Limb (tissue), 2 donors: ENCODE results near the gene KCNK16.

Experiments used
- DNase-seq, 2 donors: peaks; one replicate each; pipeline ENCODE4 v3.0.0-alpha.2; 2016; ENCODE audit errors: extremely low spot score in 2 of 2

The KCNK16 gene

GRCh38 chr6:39342692-39343395 is 20.3 kb upstream of the KCNK16 start:
- DNase-seq, result no peak

DNA sequence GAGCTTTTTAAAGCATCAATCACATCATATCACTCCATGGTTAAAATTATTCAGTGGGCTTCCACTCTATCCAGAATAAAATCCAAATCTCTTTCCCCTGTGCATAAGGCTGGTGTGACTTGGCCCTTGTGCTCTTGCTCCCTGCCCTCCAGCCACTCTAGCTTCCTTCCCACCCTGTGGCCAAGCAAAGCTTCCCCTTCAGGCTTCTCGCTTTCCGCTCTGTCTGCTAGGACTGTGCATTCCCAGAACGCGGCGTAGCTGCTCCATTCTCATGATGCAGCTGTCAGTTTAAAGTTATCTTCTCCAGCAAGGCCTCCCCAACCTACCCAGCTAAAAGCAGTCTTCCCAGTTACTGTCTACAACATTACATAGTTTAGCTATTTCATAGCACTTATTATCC is 19.4 kb upstream of the KCNK16 start:
- DNase-seq, result no peak

GRCh38 chr6:39341352-39341751 is 18.9 kb upstream of the KCNK16 start:
- no peak for DNase-seq

GRCh38 chr6:39339868-39340550 is 17.5 kb upstream of the KCNK16 start:
- DNase-seq, result no peak

DNA sequence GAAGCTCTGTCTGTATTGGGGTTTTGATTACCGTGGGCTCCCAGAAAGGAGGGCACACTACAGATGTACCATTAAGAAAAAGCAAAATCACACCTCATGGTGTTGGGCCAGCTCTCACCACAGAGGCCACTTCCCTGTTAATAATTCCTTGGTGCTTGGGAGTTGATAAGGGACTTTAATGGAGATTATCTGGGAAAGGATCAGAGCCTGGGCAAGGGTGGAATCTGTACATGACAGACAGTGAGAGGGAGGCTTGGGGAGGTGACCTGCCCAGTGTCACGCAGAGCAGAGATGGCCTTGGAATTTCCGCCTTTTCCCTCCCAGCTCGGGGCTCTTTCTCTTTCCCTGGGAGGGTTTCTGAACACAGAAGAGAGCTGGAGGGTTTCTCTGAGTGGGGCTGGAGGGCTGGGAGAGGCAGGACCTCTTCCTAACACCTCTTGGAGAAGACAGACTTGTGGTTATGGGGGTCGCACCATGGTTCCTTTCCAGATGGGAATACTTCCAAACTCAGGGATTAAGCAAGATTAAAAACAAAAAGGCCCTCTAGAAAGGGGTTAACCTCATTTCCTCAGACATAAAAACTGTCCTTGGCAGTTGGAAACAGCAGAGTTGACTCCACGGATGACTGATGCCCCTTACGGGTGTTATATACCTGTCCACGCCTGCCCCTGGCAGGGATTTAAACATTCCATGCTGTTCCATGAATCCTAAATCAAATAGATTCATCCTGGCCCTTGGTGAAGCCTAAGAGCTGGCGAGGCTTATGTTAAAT is 16.8 kb upstream of the KCNK16 start:
- no peak for DNase-seq

DNA sequence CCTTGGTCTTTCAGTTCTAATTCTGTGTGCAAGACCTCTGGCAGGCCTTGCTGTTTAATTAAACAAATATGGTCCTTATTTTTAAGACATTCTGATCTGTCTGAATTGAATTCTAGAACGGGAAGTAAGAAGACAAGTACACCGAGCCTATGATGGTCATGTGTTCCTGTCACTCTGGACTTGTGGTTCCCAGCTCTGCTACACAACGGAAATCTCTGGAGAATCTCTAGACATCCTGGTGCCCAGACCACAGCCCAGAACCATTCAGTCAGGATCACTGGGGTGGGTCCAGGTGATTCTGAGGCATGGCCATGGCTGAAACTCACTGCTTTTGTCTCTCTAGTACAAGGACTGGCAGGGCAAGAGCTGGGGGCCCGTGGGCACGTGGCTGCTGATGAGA is 15.9 kb upstream of the KCNK16 start:
- DNase-seq, result no peak

DNA sequence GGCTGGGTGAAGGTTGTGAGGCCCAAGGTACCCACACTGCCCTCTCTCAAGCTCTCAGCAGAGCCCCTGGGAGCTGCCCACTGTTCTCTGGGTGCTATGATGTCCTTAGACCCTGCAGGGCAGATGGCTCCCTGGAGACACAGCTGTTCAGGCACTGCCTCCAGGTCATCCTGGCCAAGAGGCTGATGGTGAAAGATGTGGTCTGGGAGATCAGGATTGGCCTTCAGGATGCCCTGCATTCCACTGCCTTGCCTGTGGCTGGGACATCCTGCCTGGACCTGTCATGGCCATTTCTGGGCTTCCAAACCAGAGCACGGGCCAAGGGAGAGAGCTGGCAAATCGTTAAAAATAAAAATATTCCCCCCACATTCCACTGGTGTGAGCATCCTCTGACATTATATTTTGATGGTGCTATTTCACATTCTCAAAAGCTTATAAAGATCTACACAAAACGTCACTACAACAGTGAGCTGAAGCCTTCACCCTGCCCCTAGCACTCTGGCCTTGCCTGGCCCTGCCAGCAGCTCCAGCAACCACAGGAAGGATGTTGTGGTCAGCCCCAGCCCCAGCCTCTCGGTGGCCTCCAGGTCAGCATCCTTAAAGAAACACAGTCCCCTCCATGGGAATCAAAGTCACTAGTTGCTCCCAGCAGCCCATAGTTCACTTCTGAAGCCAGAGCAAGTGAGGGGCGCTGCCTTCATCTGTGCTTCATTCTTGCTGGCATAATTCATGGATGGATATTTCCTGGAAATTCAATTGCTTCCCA is 13.5 kb upstream of the KCNK16 start:
- DNase-seq, result no peak

GRCh38 chr6:39333644-39334438 is 11.3 kb upstream of the KCNK16 start:
- no peak for DNase-seq

GRCh38 chr6:39330476-39330875 is 8.0 kb upstream of the KCNK16 start:
- DNase-seq, result no peak

DNA sequence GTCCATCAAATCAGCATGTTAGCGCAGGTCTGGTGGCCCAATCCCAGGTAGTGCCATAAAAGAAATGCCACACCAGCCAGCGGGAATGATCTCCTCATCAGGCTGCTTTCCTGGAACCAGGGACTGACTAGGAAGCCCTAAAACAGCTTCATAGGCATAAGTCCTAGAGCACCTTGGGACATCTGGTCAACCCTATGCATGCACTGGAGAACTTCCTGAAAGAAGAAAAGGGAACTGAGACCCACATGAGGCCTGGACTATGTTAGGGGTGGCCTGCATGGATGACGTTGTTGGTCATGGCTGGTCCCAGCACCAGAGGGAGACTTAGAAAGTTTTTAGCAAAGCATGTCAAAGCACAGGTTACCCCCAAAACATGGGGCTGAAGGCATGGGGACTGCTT is 7.6 kb upstream of the KCNK16 start:
- DNase-seq, result no peak

- no peak for DNase-seq
Observed at GRCh38 chr6:39328066-39328465, 5.6 kb upstream of the KCNK16 start.

DNA sequence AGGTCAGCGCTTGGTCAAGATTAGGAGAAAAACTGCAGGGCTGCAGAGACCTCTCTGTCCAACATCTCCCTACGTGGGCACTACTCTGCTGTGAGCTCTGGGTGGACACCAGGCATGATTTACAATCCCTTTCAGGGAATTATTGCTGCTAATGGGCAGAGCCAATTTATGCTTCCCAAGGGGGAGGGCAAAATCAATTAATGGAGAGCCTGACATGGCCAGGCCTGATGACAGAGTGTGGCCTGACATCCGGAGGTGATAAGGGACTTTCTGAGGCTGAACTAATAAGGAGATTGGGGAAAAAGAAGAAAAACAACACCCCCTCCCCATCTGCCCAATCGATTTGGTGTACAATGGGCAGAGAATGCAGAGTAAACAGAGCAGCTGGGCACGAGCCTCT is 5.0 kb upstream of the KCNK16 start:
- DNase-seq, result no peak

DNA sequence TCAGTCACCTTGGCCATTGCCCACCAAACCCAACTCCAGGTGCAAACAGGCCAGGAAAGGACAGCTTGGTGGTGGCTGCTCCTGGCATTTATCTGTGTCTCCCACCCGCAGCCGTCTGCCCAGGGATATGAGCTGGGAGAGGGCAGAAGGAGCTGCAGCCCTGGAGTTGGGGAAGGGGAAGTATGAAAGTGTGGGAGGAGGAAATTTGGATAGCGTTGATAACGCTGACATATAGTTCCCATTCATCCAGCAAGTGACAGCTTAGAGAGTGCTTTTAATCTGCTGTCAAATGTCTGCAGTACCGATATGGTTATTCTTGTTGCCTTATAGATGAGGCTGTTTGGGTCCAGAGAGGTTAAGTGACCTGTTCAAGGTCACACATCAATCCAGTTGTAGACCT is 741 bp downstream of the KCNK16 start:
- DNase-seq, result no peak

DNA sequence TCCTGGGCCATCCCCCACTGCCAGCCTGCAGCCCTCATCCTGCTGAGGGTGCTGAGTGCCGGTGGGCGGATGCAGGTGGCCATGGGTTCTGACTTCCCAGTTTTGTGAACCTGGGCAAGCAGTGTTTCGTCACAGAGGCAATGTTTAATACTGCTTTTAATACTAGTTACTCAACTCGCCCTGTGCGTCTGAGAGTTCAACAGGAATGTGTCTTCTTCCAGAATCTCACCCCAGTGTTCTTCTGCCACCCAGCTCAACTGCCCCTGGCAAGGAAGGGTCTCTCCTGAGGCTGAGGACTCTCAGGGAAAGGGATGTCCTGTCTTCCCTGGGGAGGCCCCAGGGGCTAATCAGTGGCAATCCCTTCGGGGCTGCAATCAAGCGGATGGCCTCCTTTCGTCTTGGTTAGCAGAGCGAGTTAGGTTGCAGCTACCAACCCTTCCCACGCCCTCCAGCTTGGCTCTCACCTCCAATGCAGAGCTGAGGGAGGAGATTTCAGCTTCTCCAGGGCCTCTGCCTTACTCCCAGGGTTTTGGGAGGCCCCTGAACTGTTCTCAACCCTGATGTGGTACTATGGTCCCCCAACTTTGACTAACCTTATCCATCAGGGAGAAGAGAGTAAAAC is 2.0 kb downstream of the KCNK16 start:
- DNase-seq, result no peak

DNA sequence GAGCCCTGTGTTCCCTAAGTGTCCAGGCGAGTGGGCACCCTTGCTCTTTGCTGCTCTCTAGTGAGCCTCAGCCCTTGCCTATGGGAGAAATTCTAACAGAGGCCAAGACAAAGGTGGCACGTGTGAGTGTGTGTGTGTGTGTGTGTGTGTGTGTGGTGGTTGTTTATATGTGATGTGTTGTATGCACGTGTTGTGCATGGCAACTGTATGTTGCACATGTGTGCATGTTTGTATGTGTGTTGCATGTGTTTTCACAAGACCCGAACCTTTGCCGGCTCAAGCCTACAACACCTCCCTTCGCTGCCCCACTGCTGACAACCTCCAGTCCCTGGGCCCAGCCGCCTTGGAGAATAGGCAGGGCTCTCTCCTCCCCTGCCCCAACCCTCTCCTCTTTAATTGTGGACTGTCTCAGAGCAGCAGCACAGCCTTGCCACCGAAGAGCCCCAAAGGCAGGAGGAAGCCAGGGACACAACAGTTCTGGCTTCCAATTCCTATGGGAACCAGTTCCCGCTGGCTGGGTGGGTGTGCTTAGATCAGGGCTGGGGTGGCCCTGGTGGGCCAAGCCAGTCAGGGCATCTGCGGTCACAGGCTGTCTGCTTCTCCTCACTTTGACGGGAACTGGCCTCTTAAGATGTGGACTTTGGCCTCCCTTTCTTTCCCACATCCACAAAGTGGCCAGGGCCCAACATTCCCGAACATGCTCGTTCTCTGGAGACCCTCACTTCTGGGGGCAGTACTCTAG is 2.7 kb downstream of the KCNK16 start:
- DNase-seq, result no peak

- no peak for DNase-seq
Observed at GRCh38 chr6:39317256-39317655, 5.2 kb downstream of the KCNK16 start.

GRCh38 chr6:39314273-39314795 is 8.2 kb downstream of the KCNK16 start, which contains the start of gene KCNK17:
KCNK17 (minus strand) TSS chr6:39314419; CDS start chr6:39314320, 99 bp downstream.
- DNase-seq, result no peak

GRCh38 chr6:39313526-39314272 is 8.8 kb downstream of the KCNK16 start:
- no peak for DNase-seq
